Astrocyte (in vitro differentiated cells and primary cell): Measurements from ENCODE around the gene DZIP3. TPM values are rescaled to one million over a fixed set of nuclear protein-coding genes. Genes with fewer than 3 reads are reported as not detected.

ENCODE experiments used
- DNase-seq: peaks from one replicate; pipeline ENCODE4 v3.0.0-alpha.2; 2010; ENCODE audit warnings: low read depth
- FAIRE-seq: peaks from 2 replicates; lab custom pipeline; 2011; peaks lifted over from hg19 to GRCh38; lab: Jason Lieb, UNC
- H2AFZ ChIP-seq: 2 replicates; pipeline ENCODE4 v1.6.0; 2012; ENCODE audit warnings: low read depth, low read length, inconsistent platforms
- H3K27ac ChIP-seq: 2 replicates; pipeline ENCODE4 v1.5.1; 2011; ENCODE audit warnings: low read depth, low read length, inconsistent platforms
- H3K27me3 ChIP-seq: 2 replicates; pipeline ENCODE4 v1.6.0; 2011; ENCODE audit warnings: low read length, inconsistent platforms; ENCODE audit not compliant: insufficient read depth
- H3K36me3 ChIP-seq: 2 replicates; pipeline ENCODE4 v1.5.1; 2011; ENCODE audit warnings: low read length, inconsistent platforms; ENCODE audit not compliant: insufficient read depth
- H3K4me1 ChIP-seq: 2 replicates; pipeline ENCODE4 v1.5.1; 2011; ENCODE audit warnings: low read length, inconsistent platforms; ENCODE audit not compliant: insufficient read depth
- H3K4me2 ChIP-seq: 2 replicates; pipeline ENCODE4 v1.6.0; 2012; ENCODE audit warnings: low read length, inconsistent platforms
- H3K4me3 ChIP-seq: 2 replicates; pipeline ENCODE4 v1.5.1; 2011; ENCODE audit warnings: low read depth, mild to moderate bottlenecking, low read length, inconsistent platforms; ENCODE audit not compliant: insufficient read depth
- H3K79me2 ChIP-seq: 2 replicates; pipeline ENCODE4 v1.6.0; 2012; ENCODE audit warnings: mild to moderate bottlenecking, low read length, inconsistent platforms; ENCODE audit not compliant: insufficient read depth
- H3K9ac ChIP-seq: 2 replicates; pipeline ENCODE4 v1.6.0; 2012; ENCODE audit warnings: mild to moderate bottlenecking, low read length, inconsistent platforms
- H3K9me3 ChIP-seq: 2 replicates; pipeline ENCODE4 v1.5.1; 2012; ENCODE audit warnings: low read depth, mild to moderate bottlenecking, low read length, inconsistent platforms; ENCODE audit not compliant: insufficient read depth
- H4K20me1 ChIP-seq: 2 replicates; pipeline ENCODE4 v1.6.0; 2012; ENCODE audit warnings: low read length, inconsistent platforms; ENCODE audit not compliant: insufficient read depth
- H3K27ac Mint-ChIP-seq: one replicate; pipeline ENCODE4 v1.8.0; 2021; ENCODE audit warnings: mild to moderate bottlenecking, mixed read lengths; ENCODE audit not compliant: unreplicated experiment
- H3K27me3 Mint-ChIP-seq: one replicate; pipeline ENCODE4 v1.8.0; 2021; ENCODE audit warnings: low read depth, mixed read lengths; ENCODE audit not compliant: unreplicated experiment
- H3K36me3 Mint-ChIP-seq: one replicate; pipeline ENCODE4 v1.8.0; 2021; ENCODE audit warnings: low read depth, mixed read lengths; ENCODE audit not compliant: unreplicated experiment
- H3K4me1 Mint-ChIP-seq: one replicate; pipeline ENCODE4 v1.8.0; 2021; ENCODE audit warnings: low read depth, mixed read lengths; ENCODE audit not compliant: unreplicated experiment
- H3K4me3 Mint-ChIP-seq: one replicate; pipeline ENCODE4 v1.8.0; 2021; ENCODE audit warnings: mild to moderate bottlenecking, moderate library complexity, mixed read lengths; ENCODE audit not compliant: unreplicated experiment
- H3K9me3 Mint-ChIP-seq: one replicate; pipeline ENCODE4 v1.8.0; 2021; ENCODE audit warnings: mild to moderate bottlenecking, mixed read lengths; ENCODE audit not compliant: unreplicated experiment
- CTCF ChIP-seq: IDR thresholded peaks from 2 replicates; pipeline ENCODE4 v1.5.1; 2011; ENCODE audit warnings: low read depth, mild to moderate bottlenecking, inconsistent platforms, low read length, moderate library complexity; ENCODE audit not compliant: insufficient read depth
- EZH2 ChIP-seq: IDR thresholded peaks from 2 replicates; pipeline ENCODE4 v1.6.1; 2012; ENCODE audit warnings: mild to moderate bottlenecking, low read length, inconsistent platforms; ENCODE audit not compliant: insufficient read depth
- total RNA-seq: library from RNA; stranded (reverse); gene quantifications from 2 replicates; pipeline ENCODE4 v1.2.1, GENCODE V29; 2021

Gene DZIP3
- total RNA-seq, 1 donor from 2014 or later, result 12.9 TPM

GRCh38 chr3:108599677-108600409 is 10.3 kb downstream of the DZIP3 start:
- Mint-ChIP-seq H3K27ac (no peak overlapping the region), H3K4me3 (no peak overlapping the region), H3K36me3 (no peaks in the 10 kb centered on the region), H3K27me3 (no peaks in the 10 kb centered on the region), H3K9me3 (no peaks in the 10 kb centered on the region), H3K4me1 (peaks cover 17% of the 10 kb centered on the region)
- no peaks in the 10 kb centered on the region for H3K4me1 ChIP-seq
- no peak overlapping the region for H3K4me2 ChIP-seq
- no peak overlapping the region for H3K4me3 ChIP-seq
- H3K9ac ChIP-seq, result no peak overlapping the region
- no peaks in the 10 kb centered on the region for H4K20me1 ChIP-seq
- no peaks in the 10 kb centered on the region for H3K9me3 ChIP-seq
- H2AFZ ChIP-seq, result no peak overlapping the region
- DNase-seq (no peak), FAIRE-seq (no peak)
- H3K36me3 ChIP-seq, result no peaks in the 10 kb centered on the region
- H3K79me2 ChIP-seq, result no peaks in the 10 kb centered on the region
- no peaks in the 10 kb centered on the region for H3K27me3 ChIP-seq
- no peak overlapping the region for H3K27ac ChIP-seq
- TF ChIP-seq EZH2 (no peak), CTCF (no peak)

GRCh38 chr3:108602249-108602934 is 12.9 kb downstream of the DZIP3 start:
- no peaks in the 10 kb centered on the region for H4K20me1 ChIP-seq
- H3K27ac Mint-ChIP-seq, result peak overlapping the region; percentile 20
- H3K79me2 ChIP-seq, result no peaks in the 10 kb centered on the region
- H3K27ac ChIP-seq, result no peak overlapping the region
- DNase-seq (no peak), FAIRE-seq (no peak)
- no peak overlapping the region for H3K9ac ChIP-seq
- H3K4me1 Mint-ChIP-seq, result peaks cover 17% of the 10 kb centered on the region
- H3K4me1 ChIP-seq, result no peaks in the 10 kb centered on the region
- no peaks in the 10 kb centered on the region for H3K36me3 Mint-ChIP-seq
- H3K4me2 ChIP-seq, result no peak overlapping the region
- no peaks in the 10 kb centered on the region for H3K9me3 ChIP-seq
- no peak overlapping the region for H2AFZ ChIP-seq
- H3K4me3 Mint-ChIP-seq, result no peak overlapping the region
- H3K27me3 ChIP-seq, result no peaks in the 10 kb centered on the region
- no peak overlapping the region for H3K4me3 ChIP-seq
- TF ChIP-seq CTCF (no peak), EZH2 (no peak)
- H3K9me3 Mint-ChIP-seq, result no peaks in the 10 kb centered on the region
- no peaks in the 10 kb centered on the region for H3K36me3 ChIP-seq
- H3K27me3 Mint-ChIP-seq, result no peaks in the 10 kb centered on the region

- no peaks in the 10 kb centered on the region for H3K79me2 ChIP-seq
- no peaks in the 10 kb centered on the region for H3K27me3 ChIP-seq
- Mint-ChIP-seq H3K4me1 (peaks cover 17% of the 10 kb centered on the region), H3K9me3 (no peaks in the 10 kb centered on the region), H3K4me3 (no peak overlapping the region), H3K27ac (peak overlapping the region; percentile 20), H3K36me3 (no peaks in the 10 kb centered on the region), H3K27me3 (no peaks in the 10 kb centered on the region)
- H3K36me3 ChIP-seq, result no peaks in the 10 kb centered on the region
- FAIRE-seq (no peak), DNase-seq (no peak)
- H3K9me3 ChIP-seq, result no peaks in the 10 kb centered on the region
- no peak overlapping the region for H3K27ac ChIP-seq
- no peaks in the 10 kb centered on the region for H4K20me1 ChIP-seq
- H3K4me2 ChIP-seq, result no peak overlapping the region
- H2AFZ ChIP-seq, result no peak overlapping the region
- no peaks in the 10 kb centered on the region for H3K4me1 ChIP-seq
- TF ChIP-seq EZH2 (no peak), CTCF (no peak)
- no peak overlapping the region for H3K9ac ChIP-seq
- no peak overlapping the region for H3K4me3 ChIP-seq
Measured at GRCh38 chr3:108602935-108603294, 13.4 kb downstream of the DZIP3 start.
